Raji (cell line): ENCODE results near the gene NPAS3.

Source experiments
- POLR2A ChIP-seq: IDR thresholded peaks from 2 replicates; pipeline ENCODE4 v1.6.1; 2011; ENCODE audit warnings: low read depth, low read length, control low read depth; ENCODE audit not compliant: insufficient read depth

Gene NPAS3

DNA sequence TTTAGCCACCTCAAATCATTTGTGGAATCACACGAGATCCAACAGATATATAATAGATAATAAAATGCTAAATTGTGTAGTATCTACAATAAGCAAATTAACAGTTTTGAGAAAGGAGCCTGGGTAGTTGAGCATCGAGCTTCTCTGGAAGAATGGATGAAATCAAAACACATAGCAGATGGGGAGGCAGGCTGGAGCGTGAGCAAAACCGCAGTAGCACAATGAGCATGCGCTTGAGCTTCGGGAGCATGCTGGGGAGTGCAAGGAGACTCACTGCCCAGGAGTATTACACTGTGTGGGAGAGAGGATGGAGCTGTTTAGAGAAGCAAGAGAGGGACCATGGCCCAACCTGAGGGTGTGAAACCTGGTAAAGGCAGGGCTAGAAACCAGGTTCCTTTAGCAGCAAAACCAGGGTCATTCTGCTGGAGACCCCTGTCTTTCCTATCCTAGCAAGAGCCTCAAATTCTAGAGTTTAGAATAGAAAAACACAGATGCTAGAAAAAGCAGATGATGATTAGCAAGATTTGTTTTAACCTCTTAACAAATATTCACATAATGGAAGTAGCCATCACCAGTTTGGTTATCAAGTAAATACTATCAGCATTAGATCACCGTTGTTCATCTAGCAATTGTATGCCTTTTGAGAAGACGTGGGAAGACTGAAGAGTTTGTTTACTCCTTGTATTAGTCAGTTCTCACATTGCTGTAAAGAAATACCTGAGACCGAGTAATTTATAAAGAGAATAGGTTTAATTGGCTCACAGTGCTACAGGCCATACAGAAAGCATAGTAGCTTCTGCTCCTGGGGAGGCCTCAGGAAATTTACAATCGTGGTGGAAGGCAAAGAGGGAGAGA, 527.4 kb downstream of the NPAS3 start:
- no peak for TF ChIP-seq POLR2A

DNA sequence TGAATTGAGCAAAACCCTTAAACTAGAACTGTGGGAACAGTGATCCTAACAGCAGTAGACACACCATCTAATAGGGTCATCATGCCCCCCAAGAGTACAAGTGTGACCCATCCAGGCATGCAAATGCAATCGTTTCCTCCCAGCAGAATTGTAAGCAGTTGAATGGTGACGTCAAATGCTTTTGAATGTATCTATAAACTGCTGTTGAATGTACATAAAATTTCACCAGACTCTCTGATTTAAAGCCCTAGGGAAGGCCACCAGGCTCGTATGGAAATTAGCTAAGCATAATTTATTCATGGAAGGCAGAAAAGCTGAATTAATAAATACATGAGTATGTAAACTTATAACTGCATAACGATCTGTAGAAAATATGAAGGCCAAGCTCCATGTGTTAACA, 529.3 kb downstream of the NPAS3 start:
- TF ChIP-seq POLR2A = no peak

DNA sequence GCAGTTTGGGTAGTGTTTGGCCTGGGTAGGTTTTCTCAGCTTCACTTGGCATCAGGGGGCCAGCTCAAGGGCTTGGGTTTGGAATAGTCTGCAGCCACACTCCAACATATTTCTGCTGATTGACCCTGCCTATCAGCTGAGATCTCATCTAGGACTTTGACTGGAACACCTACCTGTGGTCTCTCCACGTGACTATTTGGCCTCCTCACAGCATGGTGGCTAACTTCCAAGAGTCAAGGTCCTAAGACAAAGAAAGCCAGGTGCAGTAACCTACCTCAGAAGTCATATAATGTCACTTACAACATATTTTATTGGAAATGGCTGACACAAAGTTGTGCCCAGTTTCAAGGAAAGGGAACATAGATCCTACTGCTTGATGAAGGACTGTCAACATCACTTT, 531.2 kb downstream of the NPAS3 start:
- no peak for TF ChIP-seq POLR2A

DNA sequence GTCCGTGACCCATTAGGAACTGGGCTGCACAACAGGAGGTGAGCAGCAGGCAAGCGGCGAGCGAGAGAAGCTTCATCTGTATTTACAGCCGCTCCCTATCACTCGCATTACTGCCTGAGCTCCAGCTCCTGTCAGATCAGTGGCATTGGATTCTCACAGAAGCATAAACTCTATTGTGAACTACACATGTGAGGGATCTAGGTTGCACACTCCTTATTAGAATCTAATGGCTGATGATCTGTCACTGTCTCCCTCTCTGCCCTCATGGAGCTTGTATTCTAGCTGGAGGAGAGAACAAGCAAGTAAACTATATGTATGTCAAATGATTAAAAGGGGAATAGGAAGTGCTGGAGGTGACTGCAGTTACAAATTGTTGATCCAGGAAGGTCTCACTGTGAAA, 533.1 kb downstream of the NPAS3 start:
- no peak for TF ChIP-seq POLR2A

DNA sequence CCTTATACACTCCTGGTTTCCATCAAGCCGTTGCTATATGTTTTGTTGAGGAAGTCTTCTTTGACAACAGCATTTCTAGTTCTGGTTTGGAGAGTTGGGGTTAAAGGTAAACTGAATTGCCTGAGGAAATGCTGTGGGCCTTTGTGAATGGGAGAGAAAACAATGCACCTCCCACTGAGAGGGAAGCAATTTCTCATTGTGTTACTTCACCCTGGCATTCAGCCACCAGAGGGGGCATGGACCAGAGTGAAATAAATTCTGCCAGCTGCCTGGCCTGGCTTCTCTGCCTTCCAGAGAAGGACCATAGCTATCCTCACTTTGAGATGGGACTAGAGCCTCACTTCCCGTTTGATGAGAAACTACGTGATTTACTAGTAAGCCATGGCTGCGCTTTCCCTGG, 536.9 kb downstream of the NPAS3 start:
- TF ChIP-seq POLR2A = no peak

DNA sequence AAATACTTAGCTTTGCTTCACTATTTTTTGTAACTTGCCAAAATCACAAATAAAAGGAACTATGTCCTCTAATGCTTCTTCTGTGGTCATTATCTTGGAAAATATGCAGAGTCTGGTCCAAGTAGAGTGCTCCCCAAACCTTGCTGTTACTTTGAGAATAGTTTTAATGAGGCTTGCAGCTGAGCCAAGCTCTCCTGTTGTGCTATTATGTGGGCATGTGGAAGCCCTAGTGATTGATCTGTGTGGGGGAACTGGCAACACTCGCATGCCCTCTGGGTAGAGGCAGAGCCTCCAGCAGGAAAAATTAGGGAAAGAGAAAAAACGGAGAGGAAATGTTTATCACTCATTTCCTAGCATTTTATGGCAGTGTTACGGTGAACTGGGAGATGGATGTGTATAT, 539.1 kb downstream of the NPAS3 start:
- no peak for TF ChIP-seq POLR2A

DNA sequence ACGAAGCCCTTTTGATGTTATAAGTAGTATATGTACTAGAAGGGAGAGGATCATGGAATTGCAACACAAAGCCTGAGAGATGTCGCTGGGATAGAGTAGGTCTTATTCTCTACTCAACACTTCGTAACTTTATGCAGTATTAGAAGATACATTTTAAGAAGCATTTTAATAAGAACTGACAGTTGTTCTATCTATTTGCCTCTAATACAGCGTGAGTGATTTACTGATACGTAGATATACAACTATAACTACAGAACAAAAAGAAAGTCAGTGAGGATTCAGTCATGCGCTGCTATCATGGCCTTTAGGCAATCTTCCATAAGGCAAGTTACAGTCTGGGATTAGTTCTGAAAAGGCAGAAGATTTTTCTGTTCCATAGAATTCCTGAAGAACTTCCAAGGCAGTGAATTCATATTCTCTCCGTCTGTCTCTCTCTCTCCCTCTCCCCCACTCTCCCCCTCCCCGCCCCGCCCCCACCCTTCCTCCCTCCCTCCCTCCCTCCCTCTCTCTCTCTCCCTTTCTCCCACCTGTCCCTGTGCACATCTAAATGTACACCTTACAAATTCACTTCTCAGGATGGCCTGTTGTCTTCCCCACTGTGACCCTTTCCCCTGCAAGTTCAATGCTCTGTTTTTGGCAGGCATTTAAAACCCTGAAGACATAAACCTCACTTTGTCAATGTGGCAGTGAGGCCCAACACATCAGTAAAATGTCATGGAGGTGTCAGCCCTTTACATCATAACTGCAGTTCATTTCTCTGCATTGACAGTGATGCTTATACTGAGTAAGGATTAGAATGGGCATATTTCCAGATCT, 541.6 kb downstream of the NPAS3 start:
- TF ChIP-seq POLR2A = no peak

DNA sequence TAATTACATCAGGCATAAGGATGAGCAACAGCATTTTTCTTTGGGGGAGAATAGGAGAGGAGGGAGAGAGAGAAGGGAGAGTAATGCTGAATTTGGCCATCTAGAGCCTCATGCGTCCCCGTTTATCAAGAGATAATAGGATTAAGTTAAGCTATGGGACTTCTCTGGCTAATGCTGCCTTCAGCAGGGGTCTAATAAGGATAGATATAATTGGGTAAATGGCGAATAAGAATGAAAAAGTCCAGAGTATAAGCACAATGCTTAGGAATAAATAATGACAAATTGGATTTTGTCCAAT, 542.2 kb downstream of the NPAS3 start:
- TF ChIP-seq POLR2A = no peak

DNA sequence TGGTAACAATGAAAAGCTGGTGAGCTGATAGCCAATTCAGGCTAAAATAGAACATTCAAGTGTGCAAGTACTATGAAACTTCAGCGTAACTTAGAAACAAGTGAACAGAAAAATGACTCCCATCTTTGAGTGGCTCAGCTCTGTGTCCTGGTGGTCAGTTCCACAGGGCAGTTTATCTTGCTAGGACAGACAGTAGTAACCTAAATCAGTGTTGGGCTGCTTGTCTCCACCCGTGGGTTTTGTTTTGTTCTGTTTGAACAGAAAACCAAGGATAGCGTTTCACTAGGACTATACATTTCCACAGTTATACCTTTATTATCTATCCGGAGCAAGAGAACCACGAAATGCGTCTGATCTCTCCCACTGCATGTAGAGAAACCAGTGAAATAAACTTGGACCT, 544.4 kb downstream of the NPAS3 start:
- no peak for TF ChIP-seq POLR2A

DNA sequence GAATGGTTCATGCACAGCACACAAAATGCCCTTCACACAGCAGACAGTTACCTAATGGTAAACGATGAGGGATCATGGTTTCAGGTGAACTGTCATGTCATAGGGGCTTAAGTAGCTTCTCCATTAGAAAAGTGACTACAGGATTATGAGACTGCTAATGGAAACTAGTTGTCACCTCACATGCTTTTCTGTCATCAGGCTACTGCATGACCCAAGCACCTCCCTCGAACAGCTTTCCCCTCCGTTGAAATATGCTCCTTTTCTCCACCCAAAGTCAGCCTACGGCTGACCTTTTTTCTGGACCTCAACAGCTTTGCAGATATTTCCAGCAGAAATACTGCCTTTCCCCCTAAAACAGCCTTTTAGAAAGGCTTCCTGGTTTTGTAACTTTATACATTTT, 544.9 kb downstream of the NPAS3 start:
- no peak for TF ChIP-seq POLR2A

DNA sequence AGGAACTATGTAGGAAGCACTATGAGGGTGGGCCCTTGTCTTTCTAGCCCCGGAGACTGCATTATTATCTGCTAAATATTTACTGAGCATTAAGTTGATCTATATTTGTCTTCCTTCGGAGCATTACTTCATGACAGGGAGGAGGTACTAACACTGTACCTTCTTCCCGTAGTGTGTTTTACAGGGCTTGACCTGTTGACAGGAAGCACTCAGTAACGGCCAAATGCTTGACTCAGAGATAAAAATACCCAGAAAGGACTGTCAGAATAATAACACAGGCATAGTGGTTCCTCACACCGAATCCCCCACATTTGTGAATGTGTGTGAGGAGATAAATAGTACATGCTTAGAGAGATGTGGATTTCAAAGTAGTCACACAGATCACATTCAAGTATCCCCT, 545.6 kb downstream of the NPAS3 start:
- no peak for TF ChIP-seq POLR2A

DNA sequence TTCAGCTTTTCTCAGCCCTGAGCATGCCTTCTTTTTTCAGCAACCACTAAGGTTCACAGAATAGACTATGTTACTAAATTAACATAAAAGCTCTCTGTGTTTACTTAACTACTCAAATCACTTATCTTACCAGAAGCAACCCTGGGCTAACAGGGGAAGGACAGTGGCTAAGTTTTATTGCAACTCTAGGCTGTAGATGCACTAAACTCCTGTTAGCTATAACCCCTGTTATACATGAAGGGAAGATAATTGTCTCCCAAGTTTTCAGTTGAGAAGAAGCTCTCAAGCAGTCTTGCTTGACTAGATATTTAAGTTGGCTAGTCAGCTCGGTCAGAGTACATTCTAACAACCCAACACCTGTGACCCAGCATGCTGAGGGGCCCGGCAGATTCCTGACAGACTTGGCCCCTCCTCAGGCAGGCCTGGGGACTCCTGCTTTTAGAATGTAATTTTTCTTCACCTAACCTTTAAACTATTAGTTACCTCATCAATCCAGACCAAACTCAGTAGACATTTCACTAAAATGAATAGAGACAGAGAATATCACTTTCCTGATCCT, 547.7 kb downstream of the NPAS3 start:
- no peak for TF ChIP-seq POLR2A

DNA sequence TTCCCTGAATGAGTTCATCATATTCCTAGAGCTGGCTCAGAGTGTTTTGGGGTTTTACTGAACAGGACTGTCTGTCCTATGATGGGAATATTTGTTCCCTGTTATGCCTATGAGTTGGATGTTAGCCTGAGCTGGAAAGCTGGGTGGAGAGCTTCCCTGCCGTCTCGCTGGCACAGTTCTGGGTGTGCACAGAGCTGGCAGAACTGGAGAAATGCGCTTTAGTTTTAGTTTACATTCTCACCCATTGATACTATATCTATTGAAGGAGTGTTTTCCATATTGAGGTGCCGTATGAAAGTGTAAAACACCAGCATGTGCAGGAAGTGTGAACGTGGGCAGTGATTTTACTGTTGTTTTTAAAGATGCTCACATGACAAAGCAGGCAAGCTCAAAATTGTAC, 549.9 kb downstream of the NPAS3 start:
- no peak for TF ChIP-seq POLR2A

DNA sequence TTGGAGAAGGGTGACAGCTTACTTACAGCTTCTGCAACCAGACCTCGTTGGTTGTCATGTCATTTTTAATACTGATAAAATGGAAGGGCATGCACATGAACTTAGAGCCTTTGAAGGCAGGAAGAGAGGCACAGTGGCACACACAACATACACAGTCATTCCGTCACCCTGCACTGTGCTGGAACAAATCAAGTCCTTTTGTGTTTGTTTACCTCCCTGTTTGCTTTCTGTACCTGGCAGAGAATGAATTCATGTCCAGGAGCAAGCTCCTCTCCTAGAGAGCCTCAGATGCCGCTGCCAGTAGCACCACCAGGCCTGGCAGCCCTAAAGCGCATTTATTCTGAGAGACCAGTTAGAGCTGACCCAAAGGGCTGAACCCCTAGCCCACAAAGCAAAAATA, 551.9 kb downstream of the NPAS3 start:
- no peak for TF ChIP-seq POLR2A

DNA sequence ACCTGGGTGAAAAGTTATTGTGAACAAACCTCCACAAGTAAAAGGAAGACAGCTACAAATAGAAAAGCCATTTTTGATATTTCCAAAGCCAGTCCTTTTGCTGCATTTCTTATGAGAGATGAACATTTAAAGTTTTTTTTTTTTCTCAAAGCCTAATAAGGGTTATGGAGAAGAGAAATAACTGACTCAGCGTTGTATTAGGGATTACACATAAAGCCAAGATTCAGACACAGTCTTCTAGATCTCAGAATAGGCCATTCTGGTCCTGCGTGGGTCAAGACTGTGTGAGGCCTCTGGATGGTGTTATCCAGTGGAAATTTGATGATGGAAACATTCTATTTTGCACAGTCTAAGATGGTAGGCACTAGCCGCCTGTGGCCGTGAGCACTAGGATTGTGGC, 552.4 kb downstream of the NPAS3 start:
- no peak for TF ChIP-seq POLR2A

DNA sequence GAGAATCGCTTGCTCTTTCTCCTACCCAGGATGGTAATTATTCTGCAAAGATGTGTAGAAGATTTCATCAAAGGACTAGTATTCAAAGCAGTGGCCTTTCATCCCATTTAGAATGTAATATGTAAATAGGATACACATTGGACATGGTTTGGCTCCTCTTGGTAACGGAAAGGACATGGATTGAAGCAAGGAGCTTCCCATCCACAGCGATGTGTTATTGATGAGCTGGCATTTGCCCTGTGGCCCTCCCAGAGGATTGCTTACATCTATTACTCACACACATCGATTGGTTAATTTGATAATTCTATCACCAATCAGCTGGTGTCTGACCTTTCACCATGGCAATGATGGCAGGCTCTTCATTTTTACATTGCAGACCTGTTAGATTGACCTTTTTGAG, 553.8 kb downstream of the NPAS3 start:
- no peak for TF ChIP-seq POLR2A
